Neural progenitor cell (in vitro differentiated cells): ENCODE results near the gene C6orf141.

Experiments
- EZH2 ChIP-seq: fragments of 200-600 bp; sonication (generic); IDR thresholded peaks from 2 replicates; pipeline ENCODE4 v1.6.1; 2017; ENCODE audit warnings: antibody characterized with exemption, mild to moderate bottlenecking, moderate library complexity
- TF ChIP-seq, protein P1 (sequence below): fragments of 200-600 bp; sonication (generic); IDR thresholded peaks from 2 replicates; pipeline ENCODE4 v1.5.1; 2017; ENCODE audit warnings: antibody characterized with exemption, mild to moderate bottlenecking

DNA sequence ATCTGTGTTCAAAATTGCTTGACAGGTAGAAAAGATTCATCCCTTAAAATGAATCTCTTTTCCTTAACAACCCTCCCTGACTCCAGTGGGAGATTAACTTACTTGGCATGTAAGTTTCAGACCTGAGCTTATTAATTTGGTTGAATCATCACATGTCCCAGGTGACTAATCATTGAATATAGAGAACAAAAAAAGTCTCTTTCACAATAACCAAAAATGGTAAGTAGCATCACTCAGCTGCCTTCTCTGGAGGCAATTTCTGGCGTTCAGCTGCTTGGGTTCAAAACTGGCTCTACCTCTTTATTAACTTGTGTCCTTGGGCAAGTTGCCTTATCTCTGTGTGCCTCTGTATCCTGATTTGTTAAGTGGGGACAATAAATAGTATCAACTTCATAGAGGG is 2.9 kb downstream of the C6orf141 start:
- TF ChIP-seq, protein P1, sequence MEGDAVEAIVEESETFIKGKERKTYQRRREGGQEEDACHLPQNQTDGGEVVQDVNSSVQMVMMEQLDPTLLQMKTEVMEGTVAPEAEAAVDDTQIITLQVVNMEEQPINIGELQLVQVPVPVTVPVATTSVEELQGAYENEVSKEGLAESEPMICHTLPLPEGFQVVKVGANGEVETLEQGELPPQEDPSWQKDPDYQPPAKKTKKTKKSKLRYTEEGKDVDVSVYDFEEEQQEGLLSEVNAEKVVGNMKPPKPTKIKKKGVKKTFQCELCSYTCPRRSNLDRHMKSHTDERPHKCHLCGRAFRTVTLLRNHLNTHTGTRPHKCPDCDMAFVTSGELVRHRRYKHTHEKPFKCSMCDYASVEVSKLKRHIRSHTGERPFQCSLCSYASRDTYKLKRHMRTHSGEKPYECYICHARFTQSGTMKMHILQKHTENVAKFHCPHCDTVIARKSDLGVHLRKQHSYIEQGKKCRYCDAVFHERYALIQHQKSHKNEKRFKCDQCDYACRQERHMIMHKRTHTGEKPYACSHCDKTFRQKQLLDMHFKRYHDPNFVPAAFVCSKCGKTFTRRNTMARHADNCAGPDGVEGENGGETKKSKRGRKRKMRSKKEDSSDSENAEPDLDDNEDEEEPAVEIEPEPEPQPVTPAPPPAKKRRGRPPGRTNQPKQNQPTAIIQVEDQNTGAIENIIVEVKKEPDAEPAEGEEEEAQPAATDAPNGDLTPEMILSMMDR, result no peak
- no peak for TF ChIP-seq EZH2
